Parathyroid adenoma (tissue), 2 donors: ENCODE results near the gene RGS3.

Source experiments
- H2AFZ ChIP-seq: fragments of 300-600 bp; sonication (generic); one replicate; pipeline ENCODE4 v1.7.0; 2017; ENCODE audit warnings: antibody characterized with exemption, mild to moderate bottlenecking
- H3K27ac ChIP-seq: fragments of 300-600 bp; sonication (generic); one replicate; pipeline ENCODE4 v1.7.0; 2017
- H3K27me3 ChIP-seq: fragments of 300-600 bp; sonication (generic); one replicate; pipeline ENCODE4 v1.7.0; 2017; ENCODE audit warnings: low read length; ENCODE audit not compliant: control insufficient read depth, insufficient read depth
- H3K36me3 ChIP-seq: fragments of 300-600 bp; sonication (generic); one replicate; pipeline ENCODE4 v1.7.0; 2017; ENCODE audit warnings: low read length; ENCODE audit not compliant: control insufficient read depth, insufficient read depth
- H3K4me1 ChIP-seq: fragments of 300-600 bp; sonication (generic); one replicate; pipeline ENCODE4 v1.7.0; 2017; ENCODE audit warnings: control low read depth
- H3K4me2 ChIP-seq: fragments of 300-600 bp; sonication (generic); one replicate; pipeline ENCODE4 v1.7.0; 2017; ENCODE audit warnings: low read length
- H3K4me3 ChIP-seq: fragments of 300-600 bp; sonication (generic); one replicate; pipeline ENCODE4 v1.7.0; 2017; ENCODE audit warnings: low read depth, low read length
- H3K79me2 ChIP-seq: fragments of 300-600 bp; sonication (generic); one replicate; pipeline ENCODE4 v1.7.0; 2017; ENCODE audit warnings: control low read depth
- H3K9ac ChIP-seq: fragments of 300-600 bp; sonication (generic); one replicate; pipeline ENCODE4 v1.7.0; 2017; ENCODE audit warnings: mild to moderate bottlenecking
- H3K9me3 ChIP-seq: fragments of 300-600 bp; sonication (generic); one replicate; pipeline ENCODE4 v1.7.0; 2017; ENCODE audit warnings: low read length; ENCODE audit not compliant: control insufficient read depth
- TF ChIP-seq, protein P1 (sequence below): fragments of 300-600 bp; sonication (generic); IDR thresholded peaks from one replicate; pipeline ENCODE4 v1.7.0; 2017; ENCODE audit warnings: antibody characterized with exemption, mild to moderate bottlenecking
- donor health status: primary hyperparathyroidism.

The RGS3 gene

DNA sequence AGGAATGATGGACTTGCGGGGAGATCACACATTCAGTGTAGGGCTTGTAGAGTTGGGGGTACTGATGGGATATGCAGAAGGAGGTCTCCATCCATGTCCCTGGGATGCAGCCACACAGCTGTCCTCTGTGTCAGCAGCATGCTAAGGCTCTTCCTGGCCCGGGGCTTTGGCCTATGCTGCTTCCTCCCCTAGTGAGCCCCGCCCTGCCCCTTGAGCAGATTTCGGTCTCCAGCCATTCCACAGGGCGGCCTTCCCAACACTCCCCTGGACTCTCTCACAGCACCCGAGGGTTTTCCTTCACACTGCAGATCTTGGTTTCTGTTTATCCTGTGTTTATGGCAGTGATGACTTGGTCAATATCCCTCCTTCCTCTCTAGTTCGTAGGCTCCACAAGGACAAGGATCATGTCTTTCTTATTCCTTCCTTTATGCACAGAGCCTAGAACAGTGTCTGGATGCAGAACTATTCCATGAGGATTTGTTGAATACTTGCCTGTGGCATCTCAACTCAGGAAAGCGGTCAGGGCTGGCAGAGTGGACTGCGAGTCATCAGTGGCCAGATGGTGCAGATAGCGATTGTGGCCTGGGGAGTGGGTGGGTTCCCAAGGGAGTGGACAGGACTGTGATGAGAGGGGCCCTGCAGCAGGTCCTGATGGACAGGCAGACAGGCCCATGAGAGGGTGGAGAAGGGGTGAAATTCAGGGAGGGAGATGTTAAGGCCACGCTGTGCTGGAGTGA lies 114.2 kb downstream of the RGS3 start:
- no peak overlapping the region for H3K9ac ChIP-seq
- H3K4me3 ChIP-seq, result no peak overlapping the region
- no peaks in the 10 kb centered on the region for H3K27me3 ChIP-seq
- no peak overlapping the region for H2AFZ ChIP-seq
- no peaks in the 10 kb centered on the region for H3K4me1 ChIP-seq
- TF ChIP-seq, protein P1, sequence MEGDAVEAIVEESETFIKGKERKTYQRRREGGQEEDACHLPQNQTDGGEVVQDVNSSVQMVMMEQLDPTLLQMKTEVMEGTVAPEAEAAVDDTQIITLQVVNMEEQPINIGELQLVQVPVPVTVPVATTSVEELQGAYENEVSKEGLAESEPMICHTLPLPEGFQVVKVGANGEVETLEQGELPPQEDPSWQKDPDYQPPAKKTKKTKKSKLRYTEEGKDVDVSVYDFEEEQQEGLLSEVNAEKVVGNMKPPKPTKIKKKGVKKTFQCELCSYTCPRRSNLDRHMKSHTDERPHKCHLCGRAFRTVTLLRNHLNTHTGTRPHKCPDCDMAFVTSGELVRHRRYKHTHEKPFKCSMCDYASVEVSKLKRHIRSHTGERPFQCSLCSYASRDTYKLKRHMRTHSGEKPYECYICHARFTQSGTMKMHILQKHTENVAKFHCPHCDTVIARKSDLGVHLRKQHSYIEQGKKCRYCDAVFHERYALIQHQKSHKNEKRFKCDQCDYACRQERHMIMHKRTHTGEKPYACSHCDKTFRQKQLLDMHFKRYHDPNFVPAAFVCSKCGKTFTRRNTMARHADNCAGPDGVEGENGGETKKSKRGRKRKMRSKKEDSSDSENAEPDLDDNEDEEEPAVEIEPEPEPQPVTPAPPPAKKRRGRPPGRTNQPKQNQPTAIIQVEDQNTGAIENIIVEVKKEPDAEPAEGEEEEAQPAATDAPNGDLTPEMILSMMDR, result no peak
- no peaks in the 10 kb centered on the region for H3K79me2 ChIP-seq
- H3K4me2 ChIP-seq, result no peak overlapping the region
- H3K27ac ChIP-seq, result no peak overlapping the region
- H3K36me3 ChIP-seq, result no peaks in the 10 kb centered on the region
- H3K9me3 ChIP-seq, result no peaks in the 10 kb centered on the region

DNA sequence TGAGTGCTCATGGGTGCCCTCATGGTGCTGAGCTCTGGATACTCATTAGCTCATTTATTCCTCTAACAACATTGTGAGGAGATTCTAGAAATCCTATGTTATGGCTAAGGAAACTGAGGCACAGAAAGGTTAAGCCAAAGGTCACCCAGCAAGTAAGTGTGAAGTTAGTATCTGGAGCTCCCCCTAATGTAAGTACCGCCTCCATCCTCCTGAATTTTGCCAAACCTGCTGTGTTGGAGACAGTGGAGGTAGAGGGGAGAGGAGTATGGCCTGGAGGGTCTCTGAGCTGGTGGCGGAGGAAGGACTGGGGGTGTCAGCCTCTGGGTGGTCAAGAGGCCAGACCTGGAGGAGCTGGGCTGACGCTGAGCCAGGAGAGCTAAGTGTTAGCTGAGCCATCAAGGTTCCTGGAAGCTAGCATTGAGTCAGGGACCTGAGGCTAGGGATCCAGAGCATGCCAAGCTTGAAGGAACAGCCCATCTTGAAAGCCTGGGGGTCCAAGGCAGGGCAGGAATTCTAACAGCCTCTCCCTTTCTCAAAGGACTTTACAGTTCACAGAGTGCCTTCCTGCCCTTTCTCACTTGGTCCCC lies 114.8 kb downstream of the RGS3 start:
- Histone ChIP-seq H3K36me3 (no peaks in the 10 kb centered on the region), H2AFZ (no peak overlapping the region), H3K79me2 (no peaks in the 10 kb centered on the region), H3K9ac (no peak overlapping the region), H3K4me2 (no peak overlapping the region), H3K9me3 (no peaks in the 10 kb centered on the region), H3K4me3 (no peak overlapping the region), H3K27me3 (no peaks in the 10 kb centered on the region), H3K27ac (no peak overlapping the region), H3K4me1 (no peaks in the 10 kb centered on the region)
- TF ChIP-seq, protein P1, result no peak

DNA sequence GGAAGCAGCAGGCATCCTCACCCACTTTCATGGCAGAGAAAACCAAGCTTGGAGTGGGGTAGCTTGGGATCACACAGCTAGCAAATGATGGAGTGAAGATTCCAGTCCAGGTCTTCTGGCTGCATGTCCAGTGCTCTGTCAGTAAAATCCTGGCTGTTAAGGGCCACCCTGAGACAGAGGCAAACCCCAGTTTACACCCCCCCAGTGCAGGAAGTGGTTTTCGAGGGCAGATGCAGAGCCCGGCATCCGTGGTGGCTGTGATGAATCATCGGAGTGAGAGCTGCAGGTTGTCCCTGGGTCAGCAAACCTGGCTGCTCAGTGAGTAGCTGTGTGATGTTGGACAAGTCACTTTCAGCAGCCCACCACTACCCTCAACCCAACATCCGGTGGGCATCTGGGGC lies 115.4 kb downstream of the RGS3 start:
- Histone ChIP-seq H3K9ac (no peak overlapping the region), H3K4me3 (no peak overlapping the region), H3K4me1 (no peaks in the 10 kb centered on the region), H3K36me3 (no peaks in the 10 kb centered on the region), H3K27ac (no peak overlapping the region), H2AFZ (no peak overlapping the region), H3K9me3 (no peaks in the 10 kb centered on the region), H3K4me2 (no peak overlapping the region), H3K79me2 (no peaks in the 10 kb centered on the region), H3K27me3 (no peaks in the 10 kb centered on the region)
- TF ChIP-seq, protein P1, result no peak

DNA sequence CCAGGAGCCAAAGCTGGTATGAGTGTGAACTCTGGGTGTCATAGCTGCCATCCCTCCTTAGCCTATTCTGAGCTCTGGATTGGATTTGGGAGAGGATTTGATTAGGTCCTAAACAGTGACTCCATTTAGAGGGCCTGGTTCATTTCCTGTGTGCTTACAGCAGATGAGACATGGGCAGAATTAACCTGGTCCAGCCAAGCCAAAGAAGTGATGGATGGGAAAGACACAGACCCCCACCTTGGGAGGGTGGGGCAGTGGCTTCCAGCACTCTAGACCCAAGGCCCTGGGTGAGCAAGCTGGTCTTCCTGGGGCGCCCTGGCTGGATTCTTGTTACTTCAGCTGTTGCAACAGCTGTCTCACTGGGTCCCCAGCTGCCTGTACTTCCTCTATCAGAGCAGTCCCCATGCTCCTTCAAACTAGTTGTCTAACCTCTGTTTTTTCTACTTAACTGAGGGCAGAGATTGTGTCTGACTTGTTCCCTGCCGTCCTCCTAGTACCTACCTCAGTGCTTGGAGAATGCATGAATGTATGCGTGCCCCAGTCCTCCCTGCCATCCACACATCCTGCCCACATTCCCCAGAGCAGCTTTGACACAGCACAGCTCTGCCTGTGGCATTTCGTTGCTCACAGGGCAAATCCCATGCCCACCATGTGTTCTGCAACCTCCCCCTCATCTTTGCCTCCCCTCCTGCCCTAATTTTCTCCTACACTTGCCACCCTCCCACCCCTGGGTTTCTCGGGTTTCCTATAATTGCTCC lies 115.9 kb downstream of the RGS3 start:
- Histone ChIP-seq H3K9ac (no peak overlapping the region), H3K79me2 (no peaks in the 10 kb centered on the region), H3K4me2 (no peak overlapping the region), H3K4me3 (no peak overlapping the region), H3K4me1 (no peaks in the 10 kb centered on the region), H3K36me3 (no peaks in the 10 kb centered on the region), H3K27me3 (no peaks in the 10 kb centered on the region), H3K9me3 (no peaks in the 10 kb centered on the region), H3K27ac (no peak overlapping the region), H2AFZ (no peak overlapping the region)
- TF ChIP-seq, protein P1, result no peak
